Measurements from ENCODE around the gene FLT3.
A peak's percentile ranks its signal among the peaks of the same experiment; 100 is the strongest.

The FLT3 gene

GRCh38 chr13:27956576-27957300 lies 143.6 kb downstream of the FLT3 start:
- no peak for DNase-seq

DNA sequence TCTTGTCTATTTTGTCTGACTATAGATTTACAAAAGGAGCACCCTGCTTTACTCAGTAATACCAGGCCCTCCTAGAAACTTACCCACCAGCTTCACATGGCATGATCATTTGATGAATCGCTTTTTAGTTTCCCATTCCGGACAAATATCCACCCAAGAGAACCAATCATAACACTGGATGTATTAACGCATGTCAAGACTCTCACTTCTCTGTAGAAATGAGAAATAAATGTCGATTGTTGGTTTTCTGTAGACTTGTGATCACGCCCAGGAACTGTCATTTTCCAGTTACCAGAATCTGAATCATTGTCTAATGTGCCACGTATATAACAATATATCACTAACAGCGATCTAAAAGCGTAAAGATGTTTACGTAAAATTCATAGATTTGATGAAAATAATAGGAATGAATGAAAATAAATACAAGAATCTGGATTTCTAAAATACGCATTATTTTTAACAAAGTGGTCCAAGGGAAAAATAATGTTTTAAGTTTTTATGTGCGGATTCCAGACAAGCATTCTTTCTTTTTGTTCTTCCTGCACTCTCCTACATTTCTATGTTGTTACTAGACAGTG lies 145.3 kb downstream of the FLT3 start:
- no peak for DNase-seq

GRCh38 chr13:27954406-27954851 lies 145.9 kb downstream of the FLT3 start:
- no peak for DNase-seq

GRCh38 chr13:27953676-27954405 lies 146.5 kb downstream of the FLT3 start:
- DNase-seq, result peak; percentile 43 to 55

All from CD4-positive, alpha-beta T cell treated with Interferon alpha-2 for 1 hour (primary cell).